Measurements from ENCODE around the gene MIEF1.

MIEF1 gene

GRCh38 chr22:39502109-39502788 is at the start of gene MIEF1:
Gene MIEF1, plus strand, starts transcription at chr22:39502290. Its CDS starts 9,005 bp downstream, at chr22:39511295.
- DNase-seq: peak; percentile 96

GRCh38 chr22:39452740-39453040 is 49.4 kb upstream of the MIEF1 start:
- DNase-seq: no peak

- DNase-seq: no peak
Observed at GRCh38 chr22:39453765-39454378, 48.2 kb upstream of the MIEF1 start.

- no peak for DNase-seq
Observed at GRCh38 chr22:39454385-39454871, 47.7 kb upstream of the MIEF1 start.

GRCh38 chr22:39456522-39457197 is 45.4 kb upstream of the MIEF1 start, which contains the start of gene MGAT3:
Gene MGAT3, plus strand, starts transcription at chr22:39457012. Its CDS starts 30,336 bp downstream, at chr22:39487348.
- DNase-seq: no peak

GRCh38 chr22:39457198-39457555 is 44.9 kb upstream of the MIEF1 start:
- no peak for DNase-seq

GRCh38 chr22:39457556-39458443 is 44.3 kb upstream of the MIEF1 start:
- no peak for DNase-seq

GRCh38 chr22:39458444-39459083 is 43.5 kb upstream of the MIEF1 start:
- DNase-seq: no peak

GRCh38 chr22:39459681-39460080 is 42.4 kb upstream of the MIEF1 start:
- DNase-seq: no peak

GRCh38 chr22:39462443-39463221 is 39.5 kb upstream of the MIEF1 start:
- DNase-seq: no peak

GRCh38 chr22:39463277-39463676 is 38.8 kb upstream of the MIEF1 start:
- no peak for DNase-seq

GRCh38 chr22:39463931-39464390 is 38.1 kb upstream of the MIEF1 start:
- no peak for DNase-seq

GRCh38 chr22:39466228-39467006 is 35.7 kb upstream of the MIEF1 start:
- no peak for DNase-seq

- no peak for DNase-seq
Observed at GRCh38 chr22:39467390-39467895, 34.6 kb upstream of the MIEF1 start.

GRCh38 chr22:39468487-39469325 is 33.4 kb upstream of the MIEF1 start:
- DNase-seq: no peak

GRCh38 chr22:39469326-39469680 is 32.8 kb upstream of the MIEF1 start:
- no peak for DNase-seq

GRCh38 chr22:39469681-39470450 is 32.2 kb upstream of the MIEF1 start:
- no peak for DNase-seq

- no peak for DNase-seq
Observed at GRCh38 chr22:39470451-39471291, 31.4 kb upstream of the MIEF1 start.
